GM19351 (cell line): ENCODE data around the gene CRB2.
"Not testable (repeated sequence)": the region's sequence is repeated elsewhere in the genome, so short reads cannot be mapped to it uniquely, and the experiment has no call there.

Experiments used
- ATAC-seq: cut with Tn5 transposase; IDR thresholded peaks from one replicate; pipeline ENCODE4 v1.9.1; 2021; ENCODE audit warnings: mild to moderate bottlenecking, moderate library complexity; ENCODE audit not compliant: unreplicated experiment

The CRB2 gene

DNA sequence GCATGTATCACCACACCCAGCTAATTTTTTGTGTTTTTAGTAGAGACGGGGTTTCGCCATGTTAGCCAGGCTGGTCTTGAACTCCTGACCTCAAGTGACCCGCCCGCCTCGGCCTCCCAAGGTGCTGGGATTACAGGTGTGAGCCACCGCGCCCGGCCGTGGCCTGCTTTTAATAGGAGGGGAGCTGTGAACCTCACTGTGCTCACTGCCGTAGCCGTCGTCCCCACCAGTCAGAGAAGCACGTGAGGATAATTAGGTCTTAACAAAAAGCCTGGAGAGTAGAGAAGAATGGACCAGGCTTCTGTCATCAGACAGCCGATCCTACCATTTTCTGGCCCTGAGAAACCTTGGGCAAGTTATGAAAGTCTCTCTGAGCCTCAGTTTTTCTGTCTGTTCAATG is 42.9 kb downstream of the CRB2 start:
- ATAC-seq = not testable (repeated sequence)

GRCh38 chr9:123399803-123400378 is 43.9 kb downstream of the CRB2 start:
- no peak for ATAC-seq

- no peak for ATAC-seq
These were observed 45.0 kb downstream of the CRB2 start for GRCh38 chr9:123400926-123401503.

GRCh38 chr9:123401879-123402513 is 46.0 kb downstream of the CRB2 start:
- ATAC-seq = no peak

- no peak for ATAC-seq
These were observed 47.0 kb downstream of the CRB2 start for GRCh38 chr9:123402981-123403509.

DNA sequence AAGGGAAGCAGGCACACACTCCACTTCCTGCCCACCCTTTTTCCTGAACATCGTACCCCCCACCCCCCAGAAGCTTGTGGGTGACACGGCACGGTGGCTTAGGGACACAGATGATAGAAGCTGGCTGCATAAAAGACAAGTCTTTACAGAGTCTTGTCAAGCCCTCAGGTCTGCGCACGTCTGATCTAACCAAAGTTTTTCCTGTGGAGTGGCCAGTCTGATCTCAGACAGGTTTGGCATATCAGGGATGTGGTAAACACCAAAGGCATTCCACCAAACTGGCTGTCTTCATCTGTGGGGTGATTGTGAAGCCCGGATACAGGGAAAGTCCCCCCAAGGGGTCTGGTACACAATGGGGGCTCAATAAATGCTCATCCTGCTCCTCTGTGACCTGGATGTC is 50.0 kb downstream of the CRB2 start:
- ATAC-seq = no peak

GRCh38 chr9:123406691-123407216 is 50.8 kb downstream of the CRB2 start:
- ATAC-seq = no peak

DNA sequence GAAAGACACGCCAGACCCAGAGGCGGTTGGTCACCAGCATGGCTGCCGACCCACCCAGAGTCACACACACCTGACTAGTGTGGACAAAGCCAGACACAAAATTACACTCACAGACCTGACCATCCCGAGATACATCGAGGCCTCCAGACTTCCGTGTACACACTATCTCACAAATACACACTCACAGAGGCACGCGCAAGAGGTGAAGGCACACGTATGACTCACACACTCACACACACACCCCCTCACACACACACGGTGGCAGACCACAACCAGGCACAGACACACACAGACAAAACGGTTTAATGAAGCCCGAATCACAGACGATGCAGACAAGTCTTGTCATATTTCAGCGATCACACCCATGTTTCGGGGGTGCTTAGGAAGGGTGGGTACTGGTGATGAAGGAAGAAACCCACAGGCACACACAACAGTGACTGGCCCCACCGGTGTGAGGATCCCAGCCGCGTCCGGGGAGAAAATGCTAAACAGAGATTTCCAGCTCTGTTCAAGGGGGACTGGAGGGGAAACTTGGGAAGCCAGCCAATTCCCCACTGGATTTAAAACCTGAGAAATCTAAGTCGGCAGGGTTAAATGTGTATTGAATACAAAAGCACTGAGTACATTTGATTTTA is 51.3 kb downstream of the CRB2 start:
- ATAC-seq = no peak

- no peak for ATAC-seq
These were observed 52.6 kb downstream of the CRB2 start for GRCh38 chr9:123408313-123409262.

DNA sequence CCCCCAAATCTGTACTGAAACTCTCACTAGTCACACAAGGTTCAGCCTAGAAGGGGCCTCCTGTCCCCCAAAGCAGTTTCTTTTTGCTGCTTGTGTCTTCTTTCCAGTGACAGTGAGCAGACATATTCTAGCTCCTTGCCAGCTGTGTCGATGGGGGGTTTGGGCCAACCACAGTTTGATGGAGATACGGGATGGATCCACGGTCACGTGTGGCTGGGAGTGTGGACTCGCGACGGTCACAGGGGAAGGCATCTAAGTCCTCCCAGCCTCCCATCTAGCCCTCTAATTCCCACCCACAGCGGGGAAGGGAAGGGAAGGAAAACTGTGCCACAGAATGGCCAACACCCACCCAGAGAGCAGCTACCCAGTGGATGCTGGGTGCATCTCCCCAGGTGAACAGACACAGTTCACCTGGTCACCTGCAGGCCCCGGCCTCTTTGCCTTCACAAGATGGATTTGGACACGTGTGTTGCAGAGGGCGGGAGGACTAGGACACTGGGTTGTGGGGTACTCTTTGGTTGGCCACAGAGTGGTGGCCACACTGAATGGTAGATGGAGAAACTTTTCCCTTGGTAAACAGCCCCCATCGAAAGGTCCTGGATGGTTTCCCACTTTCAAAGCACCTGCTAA is 54.4 kb downstream of the CRB2 start:
- ATAC-seq = no peak

GRCh38 chr9:123411191-123411590 is 55.2 kb downstream of the CRB2 start:
- no peak for ATAC-seq

GRCh38 chr9:123411636-123412035 is 55.6 kb downstream of the CRB2 start:
- ATAC-seq = no peak

GRCh38 chr9:123412171-123412820 is 56.3 kb downstream of the CRB2 start:
- ATAC-seq = no peak

GRCh38 chr9:123414204-123414603 is 58.2 kb downstream of the CRB2 start:
- no peak for ATAC-seq

- ATAC-seq = no peak
These were observed 59.2 kb downstream of the CRB2 start for GRCh38 chr9:123414936-123415930.

DNA sequence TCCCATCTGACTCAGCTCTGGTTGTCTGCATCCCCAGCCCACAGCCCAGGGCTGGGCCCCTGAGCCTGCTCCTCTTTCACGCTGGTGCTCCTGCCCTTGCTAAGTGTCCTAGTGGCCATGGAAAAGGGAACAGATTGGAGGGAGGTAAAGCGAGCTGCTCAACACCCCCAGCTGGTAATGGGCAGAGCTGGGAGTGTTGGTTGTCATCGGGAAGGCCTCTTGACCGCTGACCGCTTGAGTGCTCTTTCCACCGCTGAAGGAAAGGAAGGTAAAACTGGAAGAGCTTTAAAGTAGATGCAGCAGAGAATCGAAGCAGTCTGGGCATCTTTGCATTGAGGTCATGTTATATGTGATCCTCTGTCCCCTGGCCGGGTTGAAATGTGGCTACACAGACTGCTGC is 60.2 kb downstream of the CRB2 start:
- no peak for ATAC-seq

- no peak for ATAC-seq
These were observed 61.5 kb downstream of the CRB2 start for GRCh38 chr9:123417289-123418051.

DNA sequence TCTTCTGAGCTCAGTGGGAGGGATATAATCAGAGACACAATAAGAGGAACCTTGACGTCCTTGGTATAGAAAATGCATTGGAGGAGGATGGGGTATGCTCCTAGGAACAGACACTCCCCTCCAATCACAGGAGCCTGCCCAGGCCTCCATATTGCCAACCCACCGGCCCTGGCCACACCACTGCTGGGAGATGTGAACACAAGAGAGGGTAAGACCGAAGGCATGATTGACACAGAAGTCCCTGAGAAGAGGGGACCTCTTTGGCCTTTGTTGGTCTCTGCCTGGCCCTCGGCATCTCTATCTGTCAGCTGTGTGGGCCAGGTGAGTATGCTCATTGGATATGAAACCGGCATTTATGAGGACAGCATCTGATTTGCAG is 62.0 kb downstream of the CRB2 start:
- no peak for ATAC-seq
